IPS DF 4.7 (cell line): Measurements from ENCODE around the gene EIF3CL.
"Not testable (repeated sequence)": the region's sequence is repeated elsewhere in the genome, so short reads cannot be mapped to it uniquely, and the experiment has no call there.

Source experiments
- DNase-seq: peaks from one replicate; pipeline ENCODE4 v3.0.0-alpha.2; 2013; ENCODE audit warnings: low spot score; ENCODE audit errors: extremely low read depth

EIF3CL gene

GRCh38 chr16:28364268-28365173 is 39.1 kb downstream of the EIF3CL start:
- DNase-seq, result not testable (repeated sequence)

- DNase-seq, result not testable (repeated sequence)
These were observed 40.2 kb downstream of the EIF3CL start, which contains the start of gene NPIPB6 for GRCh38 chr16:28363408-28363807. Gene NPIPB6, minus strand, starts transcription at chr16:28363508. Its CDS starts 686 bp downstream, at chr16:28362822.

- not testable (repeated sequence) for DNase-seq
These were observed 41.0 kb downstream of the EIF3CL start for GRCh38 chr16:28362600-28362999.

- not testable (repeated sequence) for DNase-seq
These were observed 65.4 kb downstream of the EIF3CL start for GRCh38 chr16:28338230-28338629.

- not testable (repeated sequence) for DNase-seq
These were observed 66.5 kb downstream of the EIF3CL start for GRCh38 chr16:28336940-28337710.

GRCh38 chr16:28335678-28336077 is 68.0 kb downstream of the EIF3CL start:
- DNase-seq, result not testable (repeated sequence)

- not testable (repeated sequence) for DNase-seq
These were observed 71.0 kb downstream of the EIF3CL start for GRCh38 chr16:28332632-28333031.

GRCh38 chr16:28330981-28331380 is 72.7 kb downstream of the EIF3CL start:
- not testable (repeated sequence) for DNase-seq

GRCh38 chr16:28330232-28330631 is 73.4 kb downstream of the EIF3CL start:
- DNase-seq, result not testable (repeated sequence)
